GM18951 (cell line): ENCODE measurements around the gene STARD9.
"Not testable (repeated sequence)": the region's sequence is repeated elsewhere in the genome, so short reads cannot be mapped to it uniquely, and the experiment has no call there.

Experiments
- POLR2A ChIP-seq: IDR thresholded peaks from 4 replicates; pipeline ENCODE4 v1.6.1; 2011; ENCODE audit warnings: mild to moderate bottlenecking; ENCODE audit not compliant: insufficient read length, insufficient read depth; ENCODE audit errors: extremely low read depth
- in situ Hi-C: fragments of 300-500 bp; cut with MboI; formaldehyde crosslinking; loops from one replicate; pipeline ENCODE4 v1.12.0; 2022; ENCODE audit warnings: low sequenced_read_pairs, mixed read lengths, inconsistent platforms; ENCODE audit not compliant: unreplicated experiment

STARD9 gene

GRCh38 chr15:42736793-42737528 lies 161.6 kb downstream of the STARD9 start, which contains the start of gene CDAN1:
CDAN1 (minus strand) TSS chr15:42737128; CDS start chr15:42737102, 26 bp downstream.
- in situ Hi-C loops: no loop called here
- TF ChIP-seq POLR2A: peak; percentile 89

- TF ChIP-seq POLR2A: no peak
- in situ Hi-C loops: no loop called here
Observed at GRCh38 chr15:42737529-42738328, 162.3 kb downstream of the STARD9 start.

GRCh38 chr15:42741710-42742109 lies 166.3 kb downstream of the STARD9 start:
- TF ChIP-seq POLR2A: no peak
- in situ Hi-C loops: no loop called here

GRCh38 chr15:42742149-42742548 lies 166.7 kb downstream of the STARD9 start:
- in situ Hi-C loops: no loop called here
- no peak for TF ChIP-seq POLR2A

GRCh38 chr15:42744195-42744594 lies 168.8 kb downstream of the STARD9 start:
- no peak for TF ChIP-seq POLR2A
- in situ Hi-C loops: no loop called here

- TF ChIP-seq POLR2A: no peak
- in situ Hi-C loops: no loop called here
Observed at GRCh38 chr15:42749266-42749665, 173.9 kb downstream of the STARD9 start.

GRCh38 chr15:42750306-42750705 lies 174.9 kb downstream of the STARD9 start:
- in situ Hi-C loops: no loop called here
- TF ChIP-seq POLR2A: no peak

- TF ChIP-seq POLR2A: no peak
- in situ Hi-C loops: no loop called here
Observed at GRCh38 chr15:42759093-42759492, 183.7 kb downstream of the STARD9 start.

- TF ChIP-seq POLR2A: no peak
- in situ Hi-C loops: no loop called here
Observed at GRCh38 chr15:42760759-42761158, 185.4 kb downstream of the STARD9 start.

- in situ Hi-C loops: not testable (repeated sequence)
Observed at GRCh38 chr15:42761813-42762212, 186.4 kb downstream of the STARD9 start.

GRCh38 chr15:42764154-42764731 lies 188.8 kb downstream of the STARD9 start:
- in situ Hi-C loops: not testable (repeated sequence)

GRCh38 chr15:42766109-42766508 lies 190.7 kb downstream of the STARD9 start:
- in situ Hi-C loops: not testable (repeated sequence)
